ENCODE measurements around the gene LMBRD2. TPM values are rescaled to one million over a fixed set of nuclear protein-coding genes. Genes with fewer than 3 reads are reported as not detected.

LMBRD2 gene
- total and polyA plus RNA-seq, 9 of the 15 experiments (the other 6 are each of a cell fraction or from before 2014, with no cell fraction given), result 2.1 to 24.2 (median 10.6) TPM

DNA sequence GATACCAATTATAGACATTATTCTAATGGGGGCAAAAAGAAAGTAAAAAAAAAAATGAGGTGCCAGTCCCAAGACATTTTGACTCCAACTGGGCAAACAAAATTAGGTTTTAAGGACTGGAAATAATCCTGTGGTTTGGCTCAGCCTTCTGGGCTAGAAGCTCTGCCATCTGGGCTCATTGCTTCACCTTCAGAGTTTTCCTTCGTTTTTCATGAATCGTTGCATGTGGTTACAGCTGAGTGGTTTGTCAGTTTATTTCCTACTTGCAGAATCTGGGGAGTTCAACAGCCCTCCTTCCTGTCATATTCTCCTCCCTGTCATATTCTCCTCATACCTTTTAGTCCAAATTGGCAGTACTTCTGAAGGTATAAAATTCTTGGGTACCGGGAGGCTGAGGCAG is 97.0 kb downstream of the LMBRD2 start:
- Histone ChIP-seq H3K4me2 (ENCODE audit: insufficient read depth, low read length) (no peak overlapping the region), H3K9me1 (ENCODE audit: control insufficient read depth, insufficient read depth, low read length) (no peaks in the 10 kb centered on the region), H4K20me1 (replicated peaks; ENCODE audit: control insufficient read depth, insufficient read depth, low read length) (no peaks in the 10 kb centered on the region), H3K27me3 (ENCODE audit: control insufficient read depth in 2 of 2, insufficient read depth in 2 of 2, low read length in 2 of 2) (peaks cover 0 to 5% of the 10 kb centered on the region in 2 experiments; a peak in 3 of 5 replicates), H3K9ac (ENCODE audit: insufficient read depth in 1 of 2, low read depth in 2 of 2, low read length in 2 of 2) (no peak overlapping the region), H3K4me3 (no peak overlapping the region), H3K4me1 (replicated peaks in 1 of 2; ENCODE audit: control insufficient read depth in 2 of 2, insufficient read depth in 2 of 2, low read length in 2 of 2) (no peaks in the 10 kb centered on the region), H3K79me2 (ENCODE audit: control insufficient read depth, insufficient read depth, low read length) (no peaks in the 10 kb centered on the region), H3K27ac (ENCODE audit: extremely low read depth, low read depth, low read length) (no peak overlapping the region), H3K36me3 (ENCODE audit: control insufficient read depth, insufficient read depth, low read length) (no peaks in the 10 kb centered on the region), H3K9me3 (replicated peaks; ENCODE audit: control insufficient read depth, insufficient read depth, low read depth, low read length) (no peaks in the 10 kb centered on the region), H2AFZ (ENCODE audit: low read depth, low read length) (no peak overlapping the region)
- intact Hi-C loops (cut with micrococcal nuclease), result no loop called here
- FAIRE-seq (no peak), DNase-seq (ENCODE audit: extremely low read depth in 1 of 4, low spot score in 3 of 4) (no peak), ATAC-seq (no peak)
- in situ Hi-C loops (cut with MboI), result no loop called here
- 5% methylated on average over 3 of the region's 3 CpGs for WGBS (ENCODE audit: insufficient coverage, low coverage, missing lambda C conversion rate)
- POLR2A ChIA-PET, result no interaction called here
- CTCF ChIA-PET (ENCODE audit: low intra/inter-chr PET ratio), result no interaction called here
- no TSS peak for BruUV-seq (replicated peaks)
- TF ChIP-seq, protein P1, sequence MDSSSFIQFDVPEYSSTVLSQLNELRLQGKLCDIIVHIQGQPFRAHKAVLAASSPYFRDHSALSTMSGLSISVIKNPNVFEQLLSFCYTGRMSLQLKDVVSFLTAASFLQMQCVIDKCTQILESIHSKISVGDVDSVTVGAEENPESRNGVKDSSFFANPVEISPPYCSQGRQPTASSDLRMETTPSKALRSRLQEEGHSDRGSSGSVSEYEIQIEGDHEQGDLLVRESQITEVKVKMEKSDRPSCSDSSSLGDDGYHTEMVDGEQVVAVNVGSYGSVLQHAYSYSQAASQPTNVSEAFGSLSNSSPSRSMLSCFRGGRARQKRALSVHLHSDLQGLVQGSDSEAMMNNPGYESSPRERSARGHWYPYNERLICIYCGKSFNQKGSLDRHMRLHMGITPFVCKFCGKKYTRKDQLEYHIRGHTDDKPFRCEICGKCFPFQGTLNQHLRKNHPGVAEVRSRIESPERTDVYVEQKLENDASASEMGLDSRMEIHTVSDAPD (CRISPR knock-in tag; IDR thresholded peaks at IDR 0.05), result no peak
- no peak for TF ChIP-seq ZNF311 (CRISPR knock-in tag; IDR thresholded peaks at IDR 0.05)
- TF ChIP-seq NFRKB (IDR thresholded peaks at IDR 0.05; ENCODE audit: low read depth), result no peak
- no peak for TF ChIP-seq SMARCA4 (IDR thresholded peaks at IDR 0.05)
- TF ChIP-seq TAL1 (IDR thresholded peaks at IDR 0.05), result no peak
- TF ChIP-seq, protein P2, sequence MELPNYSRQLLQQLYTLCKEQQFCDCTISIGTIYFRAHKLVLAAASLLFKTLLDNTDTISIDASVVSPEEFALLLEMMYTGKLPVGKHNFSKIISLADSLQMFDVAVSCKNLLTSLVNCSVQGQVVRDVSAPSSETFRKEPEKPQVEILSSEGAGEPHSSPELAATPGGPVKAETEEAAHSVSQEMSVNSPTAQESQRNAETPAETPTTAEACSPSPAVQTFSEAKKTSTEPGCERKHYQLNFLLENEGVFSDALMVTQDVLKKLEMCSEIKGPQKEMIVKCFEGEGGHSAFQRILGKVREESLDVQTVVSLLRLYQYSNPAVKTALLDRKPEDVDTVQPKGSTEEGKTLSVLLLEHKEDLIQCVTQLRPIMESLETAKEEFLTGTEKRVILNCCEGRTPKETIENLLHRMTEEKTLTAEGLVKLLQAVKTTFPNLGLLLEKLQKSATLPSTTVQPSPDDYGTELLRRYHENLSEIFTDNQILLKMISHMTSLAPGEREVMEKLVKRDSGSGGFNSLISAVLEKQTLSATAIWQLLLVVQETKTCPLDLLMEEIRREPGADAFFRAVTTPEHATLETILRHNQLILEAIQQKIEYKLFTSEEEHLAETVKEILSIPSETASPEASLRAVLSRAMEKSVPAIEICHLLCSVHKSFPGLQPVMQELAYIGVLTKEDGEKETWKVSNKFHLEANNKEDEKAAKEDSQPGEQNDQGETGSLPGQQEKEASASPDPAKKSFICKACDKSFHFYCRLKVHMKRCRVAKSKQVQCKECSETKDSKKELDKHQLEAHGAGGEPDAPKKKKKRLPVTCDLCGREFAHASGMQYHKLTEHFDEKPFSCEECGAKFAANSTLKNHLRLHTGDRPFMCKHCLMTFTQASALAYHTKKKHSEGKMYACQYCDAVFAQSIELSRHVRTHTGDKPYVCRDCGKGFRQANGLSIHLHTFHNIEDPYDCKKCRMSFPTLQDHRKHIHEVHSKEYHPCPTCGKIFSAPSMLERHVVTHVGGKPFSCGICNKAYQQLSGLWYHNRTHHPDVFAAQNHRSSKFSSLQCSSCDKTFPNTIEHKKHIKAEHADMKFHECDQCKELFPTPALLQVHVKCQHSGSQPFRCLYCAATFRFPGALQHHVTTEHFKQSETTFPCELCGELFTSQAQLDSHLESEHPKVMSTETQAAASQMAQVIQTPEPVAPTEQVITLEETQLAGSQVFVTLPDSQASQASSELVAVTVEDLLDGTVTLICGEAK (IDR thresholded peaks at IDR 0.05), result no peak
- TF ChIP-seq, protein P2 (CRISPR knock-in tag; IDR thresholded peaks at IDR 0.05), result no peak
